ENCODE results near the gene LARP7. TPM values are rescaled to one million over a fixed set of nuclear protein-coding genes. Genes with fewer than 3 reads are reported as not detected.
"Not testable (repeated sequence)": the region's sequence is repeated elsewhere in the genome, so short reads cannot be mapped to it uniquely, and the experiment has no call there.

LARP7 gene
- total RNA-seq, 2 experiments from 2014 or later: 49.7 to 55.9 TPM

DNA sequence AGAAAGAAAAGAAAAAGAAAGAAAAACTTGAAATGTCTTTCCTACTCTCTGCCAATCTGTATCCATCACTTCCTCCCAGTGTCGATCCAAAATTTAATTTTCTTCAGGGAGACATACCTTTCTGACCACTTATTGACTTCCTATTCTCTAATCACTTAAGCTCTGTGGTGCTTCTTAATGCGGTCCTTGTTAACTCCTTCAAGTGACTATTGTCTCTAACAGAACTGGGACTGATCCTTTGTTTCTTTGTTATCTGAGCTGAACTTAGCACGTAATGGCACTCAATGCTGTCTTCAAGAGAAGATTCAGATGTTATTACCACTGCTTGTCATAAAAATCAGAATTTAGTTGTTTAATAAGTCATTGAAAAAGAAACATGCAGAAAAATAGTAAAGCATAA lies 31.2 kb downstream of the LARP7 start:
- no peak overlapping the region for H3K27ac Mint-ChIP-seq
- POLR2A ChIA-PET: no interaction called here
- ATAC-seq (ENCODE audit: low read depth): no peak

DNA sequence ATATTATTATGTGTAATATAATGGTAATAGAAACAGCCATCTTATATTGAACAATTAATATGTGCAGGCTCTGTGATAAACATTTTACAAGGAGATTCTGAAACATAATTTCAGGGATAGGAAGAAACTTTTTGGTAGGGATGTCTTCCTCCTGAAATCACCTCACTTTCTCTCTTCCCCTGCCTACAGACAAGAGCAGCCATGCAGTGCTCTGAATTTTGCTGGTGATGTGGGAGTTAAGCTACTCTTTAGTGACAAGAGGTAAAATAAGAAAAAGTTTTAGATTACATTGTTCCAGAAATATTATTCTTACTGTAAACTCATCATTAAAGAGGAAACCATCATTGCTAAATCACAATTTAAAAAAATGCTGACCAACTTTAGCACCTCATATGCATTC lies 36.1 kb downstream of the LARP7 start:
- Mint-ChIP-seq H3K27me3 (peaks cover 5% of the 10 kb centered on the region), H3K36me3 (no peaks in the 10 kb centered on the region), H3K27ac (no peak overlapping the region), H3K9me3 (no peaks in the 10 kb centered on the region), H3K4me3 (no peak overlapping the region), H3K4me1 (no peaks in the 10 kb centered on the region)
- no peak for DNase-seq
- ATAC-seq (ENCODE audit: low read depth): no peak
- POLR2A ChIA-PET: no interaction called here

More for the DNA sequence above, 31.2 kb downstream of the LARP7 start:
- H3K27me3 Mint-ChIP-seq: peaks cover 4% of the 10 kb centered on the region
- no peaks in the 10 kb centered on the region for H3K4me1 Mint-ChIP-seq
- H3K36me3 Mint-ChIP-seq: no peaks in the 10 kb centered on the region
- no peaks in the 10 kb centered on the region for H3K9me3 Mint-ChIP-seq
- no peak overlapping the region for H3K4me3 Mint-ChIP-seq
- DNase-seq: no peak

DNA sequence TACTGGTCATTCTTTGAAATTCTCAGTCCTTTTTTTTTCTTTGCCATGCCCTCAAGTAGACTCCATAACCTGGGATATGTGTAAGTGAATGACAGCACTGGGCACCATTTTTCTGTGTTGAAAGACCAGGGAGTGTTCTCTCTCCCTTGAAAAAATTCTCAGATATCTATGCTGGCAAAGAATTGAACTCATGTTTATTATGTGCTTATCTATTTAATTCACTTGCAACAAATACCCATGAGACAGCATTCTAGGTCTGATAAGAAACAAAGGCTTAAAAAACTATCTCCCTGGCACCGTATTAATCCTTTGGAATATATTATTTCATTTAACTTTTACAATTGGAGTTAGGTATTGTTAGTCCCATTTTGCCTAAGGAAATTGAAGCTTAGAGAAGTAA lies 36.7 kb downstream of the LARP7 start:
- Mint-ChIP-seq H3K27ac (no peak overlapping the region), H3K36me3 (no peaks in the 10 kb centered on the region), H3K4me3 (no peak overlapping the region), H3K27me3 (peaks cover 5% of the 10 kb centered on the region), H3K4me1 (no peaks in the 10 kb centered on the region), H3K9me3 (no peaks in the 10 kb centered on the region)
- ATAC-seq (ENCODE audit: low read depth): no peak
- DNase-seq: no peak
- POLR2A ChIA-PET: no interaction called here

DNA sequence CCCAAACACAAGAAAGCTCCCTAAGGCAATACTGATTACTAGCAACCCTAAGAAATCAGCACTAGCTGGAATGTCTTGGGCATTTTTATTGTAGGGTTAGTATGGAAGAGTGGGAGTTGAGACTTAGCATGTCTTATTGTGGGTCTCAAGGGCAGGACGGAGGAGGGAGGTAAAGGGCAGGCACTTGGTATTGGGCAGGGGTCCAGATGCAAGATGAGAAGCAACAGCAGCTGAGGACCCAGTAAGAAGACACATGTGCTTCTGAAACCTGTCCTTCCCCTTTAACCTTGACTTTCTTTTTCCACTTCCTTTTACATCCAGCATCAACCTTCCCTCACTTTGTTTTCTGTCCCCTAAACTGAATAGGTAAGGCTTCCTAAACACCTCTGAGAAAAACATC lies 37.4 kb downstream of the LARP7 start:
- ATAC-seq (ENCODE audit: low read depth): no peak
- H3K4me1 Mint-ChIP-seq: no peaks in the 10 kb centered on the region
- no peak for DNase-seq
- peaks cover 5% of the 10 kb centered on the region for H3K27me3 Mint-ChIP-seq
- H3K4me3 Mint-ChIP-seq: no peak overlapping the region
- no peaks in the 10 kb centered on the region for H3K9me3 Mint-ChIP-seq
- no peaks in the 10 kb centered on the region for H3K36me3 Mint-ChIP-seq
- H3K27ac Mint-ChIP-seq: no peak overlapping the region
- POLR2A ChIA-PET: no interaction called here

DNA sequence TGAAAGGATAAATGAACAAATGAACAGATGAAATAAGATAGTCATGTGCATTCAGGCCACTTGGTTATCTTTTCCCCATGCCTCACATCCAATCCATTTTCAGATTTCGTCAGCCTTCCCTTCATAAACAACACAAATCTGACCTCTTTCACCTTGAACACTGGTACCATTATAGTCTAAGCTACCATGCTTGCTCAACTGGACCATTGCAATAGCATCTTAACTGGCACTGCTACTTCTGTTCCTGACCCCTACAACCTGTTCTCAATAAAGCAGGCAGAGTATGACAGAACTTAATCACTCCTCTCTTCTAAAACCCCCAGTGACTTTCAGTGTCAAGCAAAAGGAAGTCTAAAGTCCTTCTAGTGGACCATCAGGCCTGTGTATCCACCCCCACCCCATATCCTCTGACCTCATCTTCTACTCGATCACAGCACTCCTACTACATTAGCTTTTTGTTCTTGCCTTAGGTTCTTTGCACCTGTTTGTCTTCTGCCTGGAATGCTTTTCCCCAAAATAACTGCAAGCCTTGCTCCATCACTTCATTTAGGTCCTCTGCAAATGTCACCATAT lies 40.7 kb downstream of the LARP7 start:
- H3K36me3 Mint-ChIP-seq: no peaks in the 10 kb centered on the region
- peaks cover 8% of the 10 kb centered on the region for H3K27me3 Mint-ChIP-seq
- no peak overlapping the region for H3K4me3 Mint-ChIP-seq
- DNase-seq (no peak), ATAC-seq (ENCODE audit: low read depth) (no peak)
- no peaks in the 10 kb centered on the region for H3K9me3 Mint-ChIP-seq
- H3K27ac Mint-ChIP-seq: no peak overlapping the region
- POLR2A ChIA-PET: no interaction called here
- H3K4me1 Mint-ChIP-seq: no peaks in the 10 kb centered on the region

DNA sequence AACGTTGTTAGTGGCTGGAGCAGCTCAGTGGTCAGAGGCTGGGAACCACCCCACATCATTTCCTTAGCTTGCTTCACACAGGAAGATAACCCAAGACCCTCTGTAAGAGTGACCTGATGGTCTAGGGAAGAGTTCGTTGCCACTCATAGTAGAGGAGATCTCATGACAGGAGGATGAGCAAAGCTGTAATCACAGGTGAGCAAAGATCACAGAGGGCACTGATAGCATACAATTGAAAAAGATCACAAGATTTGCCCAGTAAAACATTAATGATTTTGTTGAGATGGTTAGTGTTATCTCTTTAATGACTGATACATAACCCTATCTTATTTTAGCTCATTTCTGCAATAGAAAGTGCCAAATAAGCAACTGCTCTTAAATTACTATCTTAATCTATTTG lies 44.1 kb downstream of the LARP7 start:
- H3K4me3 Mint-ChIP-seq: no peak overlapping the region
- POLR2A ChIA-PET: no interaction called here
- no peaks in the 10 kb centered on the region for H3K9me3 Mint-ChIP-seq
- peaks cover 4% of the 10 kb centered on the region for H3K27me3 Mint-ChIP-seq
- ATAC-seq (ENCODE audit: low read depth) (no peak), DNase-seq (no peak)
- H3K27ac Mint-ChIP-seq: no peak overlapping the region
- H3K36me3 Mint-ChIP-seq: no peaks in the 10 kb centered on the region
- H3K4me1 Mint-ChIP-seq: no peaks in the 10 kb centered on the region

DNA sequence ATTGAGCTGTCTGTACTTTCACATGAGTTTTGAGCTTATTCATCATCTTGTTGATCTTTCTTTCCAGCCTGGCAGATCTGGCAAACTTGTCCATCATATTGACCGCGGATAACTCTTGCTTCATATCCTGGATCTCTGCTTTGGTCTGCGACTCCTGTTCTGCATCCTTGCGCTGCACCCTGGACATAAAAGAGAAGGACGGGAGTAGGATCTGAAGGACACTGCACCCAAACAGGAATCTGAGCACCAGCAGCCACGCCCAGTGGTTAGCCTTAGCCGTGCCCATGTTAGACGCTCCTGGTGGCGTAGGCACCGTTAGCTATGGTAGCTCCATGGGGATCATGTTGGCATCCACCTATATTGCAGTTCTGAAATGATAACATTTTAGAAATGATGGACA lies 56.6 kb downstream of the LARP7 start:
- H3K36me3 Mint-ChIP-seq: no peaks in the 10 kb centered on the region
- no peaks in the 10 kb centered on the region for H3K4me1 Mint-ChIP-seq
- DNase-seq: no peak
- H3K27me3 Mint-ChIP-seq: peaks cover 11% of the 10 kb centered on the region
- no peak overlapping the region for H3K27ac Mint-ChIP-seq
- no peak overlapping the region for H3K4me3 Mint-ChIP-seq
- ATAC-seq (ENCODE audit: low read depth): no peak
- H3K9me3 Mint-ChIP-seq: no peaks in the 10 kb centered on the region
- POLR2A ChIA-PET: no interaction called here

DNA sequence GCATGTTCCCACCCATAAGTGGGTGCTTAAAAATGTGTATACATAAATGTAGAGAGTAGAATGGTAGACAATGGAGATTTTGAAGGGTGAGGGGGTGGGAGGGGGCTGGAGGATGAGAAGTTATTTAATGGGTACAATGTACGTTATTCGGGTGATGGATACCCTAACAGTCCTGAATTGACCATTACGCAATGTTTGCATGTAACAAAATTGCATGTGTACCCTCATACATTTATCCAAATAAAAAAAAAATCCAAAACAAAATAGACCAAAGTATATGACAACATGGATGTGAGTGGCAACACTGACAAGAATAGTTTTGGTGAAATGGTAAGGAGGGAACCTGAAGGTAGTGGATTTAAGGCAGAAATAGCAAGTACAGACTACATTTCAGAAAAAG lies 63.7 kb downstream of the LARP7 start:
- H3K27me3 Mint-ChIP-seq: peaks cover 34% of the 10 kb centered on the region
- ATAC-seq (ENCODE audit: low read depth) (no peak), DNase-seq (no peak)
- peaks cover 11% of the 10 kb centered on the region for H3K4me1 Mint-ChIP-seq
- no peaks in the 10 kb centered on the region for H3K36me3 Mint-ChIP-seq
- no peak overlapping the region for H3K27ac Mint-ChIP-seq
- no peaks in the 10 kb centered on the region for H3K9me3 Mint-ChIP-seq
- no peak overlapping the region for H3K4me3 Mint-ChIP-seq
- POLR2A ChIA-PET: no interaction called here

DNA sequence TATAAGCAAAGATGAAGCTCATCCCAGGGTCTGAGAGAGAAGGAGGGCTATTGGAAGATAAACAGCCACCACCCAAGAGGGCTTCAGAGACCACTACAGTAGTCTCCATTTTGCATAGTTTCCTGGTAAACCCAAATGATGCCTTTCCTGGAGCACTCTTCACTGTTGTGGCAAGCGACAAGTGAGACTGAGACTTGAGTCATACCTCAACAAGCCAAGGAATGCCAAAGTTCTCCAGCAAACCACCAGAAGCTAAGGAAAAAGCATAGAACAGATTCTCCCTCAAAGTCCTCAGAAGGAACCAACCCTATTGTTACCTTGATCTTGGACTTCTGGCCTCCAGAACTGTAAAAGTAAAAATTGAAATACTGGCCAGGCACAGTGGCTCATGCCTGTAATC lies 65.9 kb downstream of the LARP7 start:
- ATAC-seq (ENCODE audit: low read depth) (no peak), DNase-seq (no peak)
- no peak overlapping the region for H3K27ac Mint-ChIP-seq
- POLR2A ChIA-PET: no interaction called here
- no peak overlapping the region for H3K4me3 Mint-ChIP-seq
- no peaks in the 10 kb centered on the region for H3K9me3 Mint-ChIP-seq
- peaks cover 46% of the 10 kb centered on the region for H3K27me3 Mint-ChIP-seq
- peaks cover 20% of the 10 kb centered on the region for H3K4me1 Mint-ChIP-seq
- no peaks in the 10 kb centered on the region for H3K36me3 Mint-ChIP-seq

DNA sequence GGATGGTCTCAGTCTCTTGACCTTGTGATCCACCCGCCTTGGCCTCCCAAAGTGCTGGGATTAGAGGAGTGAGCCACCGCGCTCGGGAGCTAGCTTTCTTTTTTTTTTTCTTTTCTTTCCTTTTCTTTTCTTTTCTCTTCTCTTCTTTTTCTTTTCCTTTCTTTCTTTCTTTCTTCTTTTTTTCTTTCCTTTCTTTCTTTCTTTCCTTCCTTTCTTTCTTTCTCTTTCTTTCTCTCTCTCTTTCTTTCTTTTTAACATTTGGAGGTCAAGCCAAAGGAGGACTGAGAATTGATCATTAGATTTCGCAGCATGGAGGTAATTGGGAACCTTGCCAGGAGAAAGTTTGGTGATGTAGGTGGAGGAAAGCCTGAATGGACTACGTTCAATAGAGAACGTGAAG lies 67.4 kb downstream of the LARP7 start:
- DNase-seq (no peak), ATAC-seq (ENCODE audit: low read depth) (no peak)
- peaks cover 20% of the 10 kb centered on the region for H3K4me1 Mint-ChIP-seq
- no peak overlapping the region for H3K4me3 Mint-ChIP-seq
- no peaks in the 10 kb centered on the region for H3K36me3 Mint-ChIP-seq
- no peak overlapping the region for H3K27ac Mint-ChIP-seq
- POLR2A ChIA-PET: no interaction called here
- H3K27me3 Mint-ChIP-seq: peaks cover 52% of the 10 kb centered on the region
- H3K9me3 Mint-ChIP-seq: no peaks in the 10 kb centered on the region

DNA sequence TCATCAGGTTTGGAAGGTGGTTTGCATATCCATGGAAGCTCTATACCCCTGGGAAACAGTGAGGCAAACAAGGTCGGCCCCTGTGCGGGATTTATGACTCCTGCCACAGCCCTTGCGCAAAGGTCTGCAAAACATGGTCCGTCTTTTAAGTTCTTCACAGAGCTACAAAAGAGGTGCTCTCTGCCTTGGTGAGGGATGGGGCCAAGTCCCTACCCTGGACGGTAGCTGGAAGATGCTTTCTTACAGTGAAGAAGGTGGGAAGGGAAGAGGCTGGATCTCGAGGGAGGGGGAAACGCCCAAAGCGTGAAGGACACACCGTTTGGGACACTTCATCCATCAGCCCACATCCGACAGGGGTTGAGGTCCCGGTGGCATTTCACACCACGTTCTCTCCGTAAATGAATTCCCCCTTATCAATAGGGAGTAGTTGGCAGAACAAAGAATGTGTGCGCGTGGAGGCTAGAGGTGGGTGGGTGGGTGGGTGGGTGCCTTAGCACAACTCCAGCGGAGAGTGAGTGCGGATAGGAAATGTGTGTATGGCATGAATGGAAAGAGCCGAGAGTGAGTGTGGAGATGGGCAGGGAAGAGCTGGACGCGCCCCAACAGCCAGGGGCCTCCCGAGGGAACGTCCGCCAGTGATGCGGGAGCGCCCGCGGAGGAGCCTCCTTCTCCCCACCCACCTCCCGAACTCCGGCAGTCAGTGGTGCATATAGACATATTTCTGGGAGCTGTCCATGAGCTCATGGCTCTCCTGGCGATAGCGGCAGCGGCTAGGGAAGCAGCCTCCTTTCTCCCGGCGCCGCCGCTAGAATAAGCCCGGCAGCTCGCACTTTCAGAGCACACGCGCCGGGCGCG lies 68.3 kb downstream of the LARP7 start:
- Mint-ChIP-seq H3K9me3 (no peaks in the 10 kb centered on the region), H3K27ac (no peak overlapping the region), H3K27me3 (peaks cover 54% of the 10 kb centered on the region), H3K36me3 (no peaks in the 10 kb centered on the region), H3K4me1 (peaks cover 20% of the 10 kb centered on the region), H3K4me3 (peak overlapping the region; percentile 82)
- no peak for ATAC-seq (ENCODE audit: low read depth)
- POLR2A ChIA-PET: no interaction called here
- peak; percentile 40 for DNase-seq

DNA sequence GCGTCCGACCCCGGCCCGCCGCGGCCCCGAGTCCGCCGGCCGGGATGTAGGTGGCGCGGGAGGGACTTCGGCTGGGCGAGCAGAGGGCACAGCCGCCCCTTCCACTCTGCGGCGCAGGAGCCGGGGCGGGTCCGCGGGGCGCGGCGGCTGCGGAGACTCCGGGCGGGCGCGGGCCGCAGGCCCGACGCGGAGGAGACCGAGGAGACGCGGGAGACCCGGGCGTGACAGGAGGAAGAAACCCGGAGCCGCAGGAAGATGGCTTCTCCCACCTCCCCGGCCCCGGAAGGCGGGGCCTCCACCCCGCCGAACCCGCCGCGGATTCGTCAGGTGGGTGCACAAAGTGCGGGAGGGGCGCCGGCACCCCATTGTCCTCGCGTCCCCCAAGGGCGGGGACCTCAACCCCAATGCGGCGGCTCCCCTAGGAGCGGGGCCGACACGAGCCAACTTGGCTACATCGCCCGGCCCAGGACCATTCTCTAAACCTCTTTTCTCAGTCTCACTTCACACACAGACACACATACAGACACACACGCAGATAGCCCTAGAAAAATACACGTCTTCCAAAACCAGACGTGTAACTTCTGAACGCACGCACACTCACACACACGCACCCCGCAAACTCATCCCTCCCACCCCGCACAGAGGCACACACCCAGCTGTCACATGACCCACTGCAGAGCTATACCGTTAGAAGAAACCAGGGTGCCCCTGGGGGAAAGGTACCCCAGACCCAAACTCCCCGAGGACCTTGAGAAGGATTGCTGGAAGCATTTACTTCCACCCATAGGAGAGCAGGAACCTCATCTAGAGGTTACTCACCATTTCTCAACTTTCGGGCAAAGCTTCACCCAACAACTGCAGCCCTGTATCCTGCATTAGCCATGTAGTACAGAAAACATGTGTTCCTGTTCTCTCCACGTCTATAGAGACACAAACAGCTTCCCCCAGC lies 69.2 kb downstream of the LARP7 start:
- POLR2A ChIA-PET: not testable (repeated sequence)

DNA sequence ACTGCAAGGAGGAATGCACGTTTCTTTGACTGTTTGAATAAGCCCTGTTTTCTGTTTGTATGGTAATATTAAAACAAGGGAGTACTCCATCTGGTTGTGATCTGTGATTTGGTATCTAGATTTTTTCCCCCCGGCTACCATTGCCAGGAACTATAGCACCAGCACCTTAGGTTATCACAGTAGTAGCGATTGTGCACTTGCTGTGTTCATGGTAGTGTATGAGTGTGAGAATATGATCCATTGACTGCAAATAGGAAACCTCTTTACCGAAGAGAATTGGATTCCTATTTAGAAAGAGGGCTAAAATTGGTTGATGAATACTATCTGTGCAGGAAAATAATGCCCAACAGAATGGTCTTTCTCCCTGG lies 69.9 kb downstream of the LARP7 start:
- ATAC-seq (ENCODE audit: low read depth): no peak
- Mint-ChIP-seq H3K4me3 (peak overlapping the region; percentile 90), H3K27ac (no peak overlapping the region), H3K27me3 (peaks cover 53% of the 10 kb centered on the region), H3K36me3 (no peaks in the 10 kb centered on the region), H3K9me3 (no peaks in the 10 kb centered on the region), H3K4me1 (peaks cover 20% of the 10 kb centered on the region)
- POLR2A ChIA-PET: no interaction called here
- DNase-seq: no peak

More for the DNA sequence above, 69.2 kb downstream of the LARP7 start:
- not testable (repeated sequence) for H3K9me3 Mint-ChIP-seq, H3K36me3 Mint-ChIP-seq
- Mint-ChIP-seq H3K4me1 (peaks cover 20% of the 10 kb centered on the region), H3K27ac (peak overlapping the region; percentile 52), H3K4me3 (peak overlapping the region; percentile 90), H3K27me3 (peaks cover 54% of the 10 kb centered on the region)
- peak; percentile 47 for DNase-seq
- peak; percentile 73 for ATAC-seq (ENCODE audit: low read depth)

Data from activated naive CD8-positive, alpha-beta T cell treated with anti-CD3 and anti-CD28 coated beads, Interleukin-2, amount 10 ng/mL, durations not matched to agents 7 days and 5 days (primary cell).